Astrocyte of the spinal cord (primary cell): ENCODE data around the gene TNFRSF14.

ENCODE experiments used
- DNase-seq: peaks from one replicate; pipeline ENCODE4 v3.0.0; 2011; ENCODE audit warnings: low read depth, low spot score
- H3K4me3 ChIP-seq: 2 replicates; pipeline ENCODE4 v1.5.1; 2011; ENCODE audit warnings: low read depth, mild to moderate bottlenecking, low read length, moderate library complexity
- CTCF ChIP-seq: IDR thresholded peaks from 2 replicates; pipeline ENCODE4 v1.5.1; 2012; ENCODE audit warnings: low read depth, mild to moderate bottlenecking, low read length, inconsistent platforms
- in situ Hi-C: cut with HindIII; loops from 2 replicates; pipeline ENCODE4 v1.10.0; 2017; ENCODE audit warnings: low sequenced_read_pairs

TNFRSF14 gene

GRCh38 chr1:2556277-2556677 is at the start of gene TNFRSF14:
Gene TNFRSF14, plus strand, starts transcription at chr1:2556371. Its CDS starts 294 bp downstream, at chr1:2556665.
- in situ Hi-C loops, result no loop called here
- DNase-seq, result peak; percentile 63
- TF ChIP-seq CTCF, result peak; percentile 20
- peak within 1 kb of the TSS; percentile 38 for H3K4me3 ChIP-seq

- no peak for DNase-seq
- no peak for TF ChIP-seq CTCF
- no peak overlapping the region for H3K4me3 ChIP-seq
- in situ Hi-C loops, result no loop called here
Measured at GRCh38 chr1:2506901-2507565, 49.1 kb upstream of the TNFRSF14 start.

- in situ Hi-C loops, result no loop called here
- no peak overlapping the region for H3K4me3 ChIP-seq
- DNase-seq, result no peak
- TF ChIP-seq CTCF, result no peak
Measured at GRCh38 chr1:2507744-2508155, 48.4 kb upstream of the TNFRSF14 start.

- H3K4me3 ChIP-seq, result no peak overlapping the region
- in situ Hi-C loops, result no loop called here
Measured at GRCh38 chr1:2508180-2508579, 48.0 kb upstream of the TNFRSF14 start.

GRCh38 chr1:2508751-2509150 is 47.4 kb upstream of the TNFRSF14 start:
- no peak for TF ChIP-seq CTCF
- in situ Hi-C loops, result no loop called here
- no peak overlapping the region for H3K4me3 ChIP-seq
- DNase-seq, result no peak

More at GRCh38 chr1:2508180-2508579, 48.0 kb upstream of the TNFRSF14 start:
- no peak for DNase-seq
- TF ChIP-seq CTCF, result no peak

GRCh38 chr1:2509589-2509988 is 46.6 kb upstream of the TNFRSF14 start:
- no peak overlapping the region for H3K4me3 ChIP-seq
- in situ Hi-C loops, result no loop called here
- TF ChIP-seq CTCF, result no peak

More at GRCh38 chr1:2509589-2509988, 46.6 kb upstream of the TNFRSF14 start:
- no peak for DNase-seq
